Measurements from ENCODE around the gene OR13C9. TPM values are rescaled to one million over a fixed set of nuclear protein-coding genes. Genes with fewer than 3 reads are reported as not detected.

OR13C9 gene, protein sequence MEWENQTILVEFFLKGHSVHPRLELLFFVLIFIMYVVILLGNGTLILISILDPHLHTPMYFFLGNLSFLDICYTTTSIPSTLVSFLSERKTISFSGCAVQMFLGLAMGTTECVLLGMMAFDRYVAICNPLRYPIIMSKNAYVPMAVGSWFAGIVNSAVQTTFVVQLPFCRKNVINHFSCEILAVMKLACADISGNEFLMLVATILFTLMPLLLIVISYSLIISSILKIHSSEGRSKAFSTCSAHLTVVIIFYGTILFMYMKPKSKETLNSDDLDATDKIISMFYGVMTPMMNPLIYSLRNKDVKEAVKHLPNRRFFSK
- total RNA-seq (2016; rRNA removed; fragmentation: Illumina TruSeq; extraction: Trizol) (not detected in 2 replicates), polyA plus RNA-seq (2011; rRNA removed) (not detected in 2 replicates), polyA minus RNA-seq (2011; rRNA and poly(A)+ RNA removed; ENCODE audit: low replicate concordance) (0.21 TPM in 1 of 2 replicates, not detected in the other), Bru-seq, nascent RNA (not detected), BruChase-seq, experiment 1, labeled RNA remaining after a 6-hour chase (not detected), BruChase-seq, experiment 2, labeled RNA remaining after a 2-hour chase (not detected)
- not detected in 2 replicates for total RNA-seq (2016; cell fraction: cytosol; rRNA removed; fragmentation: Illumina TruSeq; extraction: Trizol; ENCODE audit: low read depth)
- not detected in 2 replicates for total RNA-seq (2016; cell fraction: insoluble cytoplasmic fraction; rRNA removed; fragmentation: Illumina TruSeq; extraction: Trizol)
- not detected in 2 replicates for total RNA-seq (2016; cell fraction: membrane; rRNA removed; fragmentation: Illumina TruSeq; extraction: Trizol)
- not detected in 2 replicates for total RNA-seq (2016; cell fraction: nucleus; rRNA removed; fragmentation: Illumina TruSeq; extraction: Trizol)
- not detected in 2 replicates for polyA plus RNA-seq (2011; cell fraction: cytosol; rRNA removed)
- polyA plus RNA-seq (2011; cell fraction: nucleus; rRNA removed) = not detected in 2 replicates
- not detected in 2 replicates for polyA plus RNA-seq (2012)
- not detected in 2 replicates for polyA plus RNA-seq (2016; cell fraction: cytosol; fragmentation: Illumina TruSeq; extraction: Trizol; ENCODE audit: low read depth)
- not detected in 2 replicates for polyA plus RNA-seq (2016; cell fraction: insoluble cytoplasmic fraction; fragmentation: Illumina TruSeq; extraction: Trizol; ENCODE audit: low read depth)
- polyA plus RNA-seq (2016; cell fraction: membrane; fragmentation: Illumina TruSeq; extraction: Trizol; ENCODE audit: low read depth) = not detected in 2 replicates
- not detected in 2 replicates for polyA plus RNA-seq (2016; cell fraction: nucleus; fragmentation: Illumina TruSeq; extraction: Trizol; ENCODE audit: insufficient read depth, low read depth)
- polyA minus RNA-seq (2011; cell fraction: cytosol; rRNA and poly(A)+ RNA removed) = not detected in 2 replicates
- polyA minus RNA-seq (2011; cell fraction: nucleus; rRNA and poly(A)+ RNA removed) = not detected in 2 replicates
- long read RNA-seq, experiment 1 = 0 reads
- long read RNA-seq, experiment 2 = 0 reads

DNA sequence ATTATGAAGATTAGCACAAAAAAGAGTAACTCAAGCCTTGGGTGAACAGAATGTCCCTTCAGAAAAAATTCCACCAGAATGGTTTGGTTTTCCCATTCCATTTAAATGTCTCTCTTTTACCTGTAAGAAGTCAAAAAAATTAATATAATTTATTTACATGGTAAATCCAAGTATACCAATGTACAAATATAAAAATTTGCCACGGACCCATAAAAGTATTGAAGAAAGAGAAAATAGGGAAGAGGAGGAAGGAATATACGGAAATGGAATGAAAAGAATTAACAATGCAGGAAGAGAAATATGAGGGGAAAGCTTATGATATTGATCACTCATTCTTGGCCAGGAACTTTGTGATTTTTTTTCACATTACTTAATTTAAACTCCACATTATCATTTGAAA is at the start of gene OR13C9:
OR13C9 (minus strand) TSS at position 101 of the 400 bp plus-strand sequence; CDS start at position 101, 0 bp downstream.
- H3K27me3 ChIP-seq (ENCODE audit: control insufficient read depth in 1 of 2, insufficient read depth in 2 of 2, low read length in 2 of 2) = no peaks in the 10 kb centered on the region
- no peak within 1 kb of the TSS for H3K4me3 ChIP-seq (replicated peaks in 1 of 3; ENCODE audit: insufficient read depth in 1 of 3, low read depth in 2 of 3, low read length in 3 of 3)
- in situ Hi-C loops (cut with HindIII; ENCODE audit: extremely low pct_ligation_motif_present, low pct_unique_long_range_greater_than_20kb) (no loop called here), intact Hi-C loops (cut with micrococcal nuclease; ENCODE audit: unreplicated experiment) (no loop called here)
- H3K9me3 ChIP-seq (ENCODE audit: low read length) = no peaks in the 10 kb centered on the region
- FAIRE-seq (no peak), ATAC-seq (no peak), DNase-seq (ENCODE audit: low spot score) (no peak)
- BruUV-seq (replicated peaks) = no TSS peak
- no peak within 1 kb of the TSS for H3K4me2 ChIP-seq (ENCODE audit: low read depth, low read length)
- no peaks in the 10 kb centered on the region for H3K79me2 ChIP-seq (ENCODE audit: insufficient read depth, low read length)
- WGBS (ENCODE audit: low lambda C conversion rate) = 20% methylated on average over 2 of the region's 2 CpGs
- no peak within 1 kb of the TSS for H3K27ac ChIP-seq (ENCODE audit: extremely low read length, insufficient read depth, low read length)
- no peak within 1 kb of the TSS for H2AFZ ChIP-seq (ENCODE audit: low read length)
- no peaks in the 10 kb centered on the region for H4K20me1 ChIP-seq (ENCODE audit: insufficient read depth, low read length)
- H3K36me3 ChIP-seq (replicated peaks in 1 of 2; ENCODE audit: control insufficient read depth in 1 of 2, insufficient read depth in 2 of 2, low read length in 2 of 2) = no peaks in the 10 kb centered on the region
- H3K9ac ChIP-seq (ENCODE audit: insufficient read depth, low read depth, low read length) = no peak within 1 kb of the TSS
- ChIA-PET CTCF (ENCODE audit: low intra/inter-chr PET ratio, low total read pairs) (no interaction called here), POLR2A (no interaction called here)
- no peaks in the 10 kb centered on the region for H3K4me1 ChIP-seq (ENCODE audit: insufficient read depth, low read length)
- TF ChIP-seq, protein P1, sequence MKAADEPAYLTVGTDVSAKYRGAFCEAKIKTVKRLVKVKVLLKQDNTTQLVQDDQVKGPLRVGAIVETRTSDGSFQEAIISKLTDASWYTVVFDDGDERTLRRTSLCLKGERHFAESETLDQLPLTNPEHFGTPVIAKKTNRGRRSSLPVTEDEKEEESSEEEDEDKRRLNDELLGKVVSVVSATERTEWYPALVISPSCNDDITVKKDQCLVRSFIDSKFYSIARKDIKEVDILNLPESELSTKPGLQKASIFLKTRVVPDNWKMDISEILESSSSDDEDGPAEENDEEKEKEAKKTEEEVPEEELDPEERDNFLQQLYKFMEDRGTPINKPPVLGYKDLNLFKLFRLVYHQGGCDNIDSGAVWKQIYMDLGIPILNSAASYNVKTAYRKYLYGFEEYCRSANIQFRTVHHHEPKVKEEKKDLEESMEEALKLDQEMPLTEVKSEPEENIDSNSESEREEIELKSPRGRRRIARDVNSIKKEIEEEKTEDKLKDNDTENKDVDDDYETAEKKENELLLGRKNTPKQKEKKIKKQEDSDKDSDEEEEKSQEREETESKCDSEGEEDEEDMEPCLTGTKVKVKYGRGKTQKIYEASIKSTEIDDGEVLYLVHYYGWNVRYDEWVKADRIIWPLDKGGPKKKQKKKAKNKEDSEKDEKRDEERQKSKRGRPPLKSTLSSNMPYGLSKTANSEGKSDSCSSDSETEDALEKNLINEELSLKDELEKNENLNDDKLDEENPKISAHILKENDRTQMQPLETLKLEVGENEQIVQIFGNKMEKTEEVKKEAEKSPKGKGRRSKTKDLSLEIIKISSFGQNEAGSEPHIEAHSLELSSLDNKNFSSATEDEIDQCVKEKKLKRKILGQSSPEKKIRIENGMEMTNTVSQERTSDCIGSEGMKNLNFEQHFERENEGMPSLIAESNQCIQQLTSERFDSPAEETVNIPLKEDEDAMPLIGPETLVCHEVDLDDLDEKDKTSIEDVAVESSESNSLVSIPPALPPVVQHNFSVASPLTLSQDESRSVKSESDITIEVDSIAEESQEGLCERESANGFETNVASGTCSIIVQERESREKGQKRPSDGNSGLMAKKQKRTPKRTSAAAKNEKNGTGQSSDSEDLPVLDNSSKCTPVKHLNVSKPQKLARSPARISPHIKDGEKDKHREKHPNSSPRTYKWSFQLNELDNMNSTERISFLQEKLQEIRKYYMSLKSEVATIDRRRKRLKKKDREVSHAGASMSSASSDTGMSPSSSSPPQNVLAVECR (CRISPR knock-in tag; IDR thresholded peaks at IDR 0.05; ENCODE audit: borderline replicate concordance) = no peak
- TF ChIP-seq ZNF230 (CRISPR knock-in tag; IDR thresholded peaks at IDR 0.05) = no peak
- no peak for TF ChIP-seq PITX1 (CRISPR knock-in tag; IDR thresholded peaks at IDR 0.05)
- TF ChIP-seq, protein P2, sequence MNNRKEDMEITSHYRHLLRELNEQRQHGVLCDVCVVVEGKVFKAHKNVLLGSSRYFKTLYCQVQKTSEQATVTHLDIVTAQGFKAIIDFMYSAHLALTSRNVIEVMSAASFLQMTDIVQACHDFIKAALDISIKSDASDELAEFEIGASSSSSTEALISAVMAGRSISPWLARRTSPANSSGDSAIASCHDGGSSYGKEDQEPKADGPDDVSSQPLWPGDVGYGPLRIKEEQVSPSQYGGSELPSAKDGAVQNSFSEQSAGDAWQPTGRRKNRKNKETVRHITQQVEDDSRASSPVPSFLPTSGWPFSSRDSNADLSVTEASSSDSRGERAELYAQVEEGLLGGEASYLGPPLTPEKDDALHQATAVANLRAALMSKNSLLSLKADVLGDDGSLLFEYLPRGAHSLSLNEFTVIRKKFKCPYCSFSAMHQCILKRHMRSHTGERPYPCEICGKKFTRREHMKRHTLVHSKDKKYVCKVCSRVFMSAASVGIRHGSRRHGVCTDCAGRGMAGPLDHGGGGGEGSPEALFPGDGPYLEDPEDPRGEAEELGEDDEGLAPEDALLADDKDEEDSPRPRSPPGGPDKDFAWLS (CRISPR knock-in tag; IDR thresholded peaks at IDR 0.05; ENCODE audit: borderline replicate concordance) = no peak
- TF ChIP-seq JUNB (CRISPR knock-in tag; IDR thresholded peaks at IDR 0.05; ENCODE audit: borderline replicate concordance) = no peak
- TF ChIP-seq ATF7 (IDR thresholded peaks at IDR 0.05) = no peak
- no peak for TF ChIP-seq ATF7 (CRISPR knock-in tag; IDR thresholded peaks at IDR 0.05)
- TF ChIP-seq, protein P3, sequence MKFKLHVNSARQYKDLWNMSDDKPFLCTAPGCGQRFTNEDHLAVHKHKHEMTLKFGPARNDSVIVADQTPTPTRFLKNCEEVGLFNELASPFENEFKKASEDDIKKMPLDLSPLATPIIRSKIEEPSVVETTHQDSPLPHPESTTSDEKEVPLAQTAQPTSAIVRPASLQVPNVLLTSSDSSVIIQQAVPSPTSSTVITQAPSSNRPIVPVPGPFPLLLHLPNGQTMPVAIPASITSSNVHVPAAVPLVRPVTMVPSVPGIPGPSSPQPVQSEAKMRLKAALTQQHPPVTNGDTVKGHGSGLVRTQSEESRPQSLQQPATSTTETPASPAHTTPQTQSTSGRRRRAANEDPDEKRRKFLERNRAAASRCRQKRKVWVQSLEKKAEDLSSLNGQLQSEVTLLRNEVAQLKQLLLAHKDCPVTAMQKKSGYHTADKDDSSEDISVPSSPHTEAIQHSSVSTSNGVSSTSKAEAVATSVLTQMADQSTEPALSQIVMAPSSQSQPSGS (CRISPR knock-in tag; IDR thresholded peaks at IDR 0.05) = no peak
- no peak for TF ChIP-seq ZSCAN21 (CRISPR knock-in tag; IDR thresholded peaks at IDR 0.05; ENCODE audit: borderline replicate concordance)
- TF ChIP-seq JUND (CRISPR knock-in tag; IDR thresholded peaks at IDR 0.05) = no peak
- no peak for TF ChIP-seq GATAD1 (CRISPR knock-in tag; IDR thresholded peaks at IDR 0.05)
- no peak for TF ChIP-seq LCORL (IDR thresholded peaks at IDR 0.05)
- no peak for TF ChIP-seq LCORL (CRISPR knock-in tag; IDR thresholded peaks at IDR 0.05)
- no peak for TF ChIP-seq SMARCC2 (IDR thresholded peaks at IDR 0.05)

Data from HepG2 (cell line).